Daoy (cell line): ENCODE measurements around the gene ADM5. TPM values are rescaled to one million over a fixed set of nuclear protein-coding genes. Genes with fewer than 3 reads are reported as not detected.
"Not testable (repeated sequence)": the region's sequence is repeated elsewhere in the genome, so short reads cannot be mapped to it uniquely, and the experiment has no call there.

Experiments
- DNase-seq: peaks from one replicate; pipeline ENCODE4 v3.0.0-alpha.2; 2015; ENCODE audit warnings: low read depth
- total RNA-seq: library from RNA; depleted of rRNA; stranded (reverse); fragments of >200 nt; shearing (Covaris generic); gene quantifications from 2 replicates; pipeline ENCODE4 v1.2.3, GENCODE V29; 2014; rRNA removed

ADM5 gene
- total RNA-seq, 1 experiment from 2014 or later = 0.40 TPM

DNA sequence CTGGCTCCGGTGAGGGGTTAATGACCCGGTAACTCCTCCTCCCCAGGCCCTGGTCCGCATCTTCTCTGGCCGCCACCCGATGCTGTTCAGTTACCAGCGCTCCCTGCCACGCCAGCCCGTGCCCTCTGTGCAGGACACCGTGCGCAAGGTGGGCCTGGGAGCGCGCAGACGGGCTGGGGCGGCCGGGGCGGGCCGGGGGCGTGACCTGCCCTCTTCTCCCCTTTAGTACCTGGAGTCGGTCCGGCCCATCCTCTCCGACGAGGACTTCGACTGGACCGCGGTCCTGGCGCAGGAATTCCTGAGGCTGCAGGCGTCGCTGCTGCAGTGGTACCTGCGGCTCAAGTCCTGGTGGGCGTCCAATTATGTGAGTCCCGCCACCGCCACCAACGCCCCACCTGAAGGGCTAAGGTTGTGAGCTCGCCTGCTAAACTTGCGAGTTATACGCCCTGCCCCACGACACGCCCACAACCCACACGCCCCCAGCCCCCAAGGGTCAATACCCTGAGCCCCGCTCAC is 11.9 kb downstream of the ADM5 start:
- no peak for DNase-seq

DNA sequence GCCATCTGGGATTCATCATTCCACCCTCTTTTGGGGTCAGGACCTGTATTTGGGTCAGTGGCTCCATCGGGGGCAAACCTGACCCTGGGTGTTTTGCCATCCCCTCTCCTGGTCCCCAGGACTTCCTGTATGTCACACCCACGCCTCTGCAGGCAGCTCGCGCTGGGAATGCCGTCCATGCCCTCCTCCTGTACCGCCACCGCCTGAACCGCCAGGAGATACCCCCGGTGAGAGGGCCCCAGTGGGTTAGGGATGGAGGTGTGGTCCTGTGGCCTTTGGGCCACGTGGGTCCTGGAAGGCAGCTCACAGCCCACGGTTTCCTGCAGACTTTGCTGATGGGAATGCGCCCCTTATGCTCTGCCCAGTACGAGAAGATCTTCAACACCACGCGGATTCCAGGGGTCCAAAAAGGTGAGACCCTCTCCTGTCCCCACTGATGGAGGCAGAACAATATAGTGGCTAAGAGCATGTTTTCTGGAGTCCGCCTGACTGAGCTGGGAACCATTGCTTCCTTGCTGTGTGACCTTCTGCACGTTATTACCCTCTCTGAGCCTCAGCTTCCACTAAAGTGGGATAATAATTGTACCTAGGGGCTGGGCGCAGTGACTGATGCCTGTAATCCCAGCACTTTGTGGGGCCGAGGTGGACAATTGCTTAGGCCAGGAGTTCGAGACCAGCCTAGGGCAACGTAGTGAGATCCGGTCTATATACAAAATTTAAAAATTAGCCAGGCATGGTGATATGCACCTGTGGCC is 15.7 kb downstream of the ADM5 start:
- no peak for DNase-seq

DNA sequence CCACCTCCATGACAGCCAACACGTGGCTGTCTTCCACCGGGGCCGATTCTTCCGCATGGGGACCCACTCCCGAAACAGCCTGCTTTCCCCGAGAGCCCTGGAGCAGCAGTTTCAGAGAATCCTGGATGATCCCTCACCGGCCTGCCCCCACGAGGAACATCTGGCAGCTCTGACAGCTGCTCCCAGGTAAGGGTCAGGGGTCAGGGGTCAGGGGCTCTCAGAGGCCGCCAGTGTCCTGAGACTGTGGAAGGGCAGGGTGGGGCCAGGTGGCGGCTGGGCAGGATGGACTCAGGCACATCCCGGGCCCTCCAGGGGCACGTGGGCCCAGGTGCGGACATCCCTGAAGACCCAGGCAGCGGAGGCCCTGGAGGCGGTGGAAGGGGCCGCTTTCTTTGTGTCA is 16.5 kb downstream of the ADM5 start:
- no peak for DNase-seq

DNA sequence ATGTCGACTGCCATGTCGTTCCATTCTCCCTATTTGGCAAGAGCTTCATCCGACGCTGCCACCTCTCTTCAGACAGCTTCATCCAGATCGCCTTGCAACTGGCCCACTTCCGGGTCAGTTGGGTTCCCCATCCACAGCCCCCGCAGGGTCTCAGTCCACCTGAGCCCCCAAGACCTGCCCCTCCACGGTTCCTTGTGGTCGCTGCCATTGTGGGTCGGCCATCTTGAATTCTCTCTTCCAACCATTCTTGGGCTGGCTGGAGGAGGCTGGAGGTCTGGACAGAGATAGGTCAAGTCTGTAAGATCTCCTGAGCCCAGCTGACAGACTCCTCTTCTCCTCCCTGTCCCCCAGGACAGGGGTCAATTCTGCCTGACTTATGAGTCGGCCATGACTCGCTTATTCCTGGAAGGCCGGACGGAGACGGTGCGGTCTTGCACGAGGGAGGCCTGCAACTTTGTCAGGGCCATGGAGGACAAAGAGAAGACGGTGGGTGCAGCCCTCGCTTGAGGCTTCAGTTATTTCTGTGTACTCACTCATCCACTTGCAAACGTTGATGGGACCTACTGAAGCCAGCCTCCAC is 21.1 kb downstream of the ADM5 start:
- DNase-seq = no peak

DNA sequence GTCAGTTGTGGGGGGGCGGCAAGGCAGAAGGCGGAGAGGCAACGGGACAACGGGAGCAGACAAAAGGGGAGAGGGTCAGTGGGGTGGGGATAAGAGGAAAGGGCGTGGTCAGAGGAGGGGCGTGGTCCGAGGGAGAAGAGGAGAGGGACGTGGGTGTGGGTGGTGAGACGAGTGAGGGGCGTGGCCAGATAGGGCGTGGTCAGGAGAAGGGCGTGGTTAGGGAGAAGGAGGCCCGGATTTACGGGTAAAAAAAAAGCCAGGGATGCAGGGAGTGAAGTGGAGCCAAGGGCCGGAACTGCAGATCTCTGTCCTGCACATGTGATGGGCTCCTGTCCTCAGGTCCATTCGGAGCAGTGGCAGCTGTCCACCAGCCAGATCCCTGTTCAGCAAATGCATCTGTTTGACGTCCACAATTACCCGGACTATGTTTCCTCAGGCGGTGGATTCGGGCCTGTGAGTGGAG is 23.0 kb downstream of the ADM5 start:
- DNase-seq = peak; percentile 89

DNA sequence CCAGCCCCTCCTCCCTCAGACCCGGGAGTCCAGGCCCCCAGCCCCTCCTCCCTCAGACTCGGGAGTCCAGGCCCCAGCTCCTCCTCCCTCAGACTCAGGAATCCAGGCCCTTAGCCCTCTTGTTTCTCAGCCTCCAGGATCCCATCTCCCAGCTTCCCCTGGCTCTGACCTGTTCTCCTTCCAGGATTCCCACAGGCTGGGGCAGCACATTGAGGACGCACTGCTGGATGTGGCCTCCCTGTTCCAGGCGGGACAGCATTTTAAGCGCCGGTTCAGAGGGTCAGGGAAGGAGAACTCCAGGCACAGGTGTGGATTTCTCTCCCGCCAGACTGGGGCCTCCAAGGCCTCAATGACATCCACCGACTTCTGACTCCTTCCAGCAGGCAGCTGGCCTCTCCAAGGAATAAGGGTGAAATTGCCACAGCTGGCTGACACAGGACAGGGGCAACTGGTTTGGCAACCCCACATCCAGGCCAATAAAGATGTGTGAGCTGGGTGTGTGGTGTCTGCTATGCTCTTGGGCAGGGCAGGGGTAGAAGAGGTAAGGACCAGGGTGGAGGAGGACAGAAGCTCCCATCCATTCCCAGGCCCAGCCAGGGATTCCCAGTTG is 23.9 kb downstream of the ADM5 start:
- DNase-seq = no peak

DNA sequence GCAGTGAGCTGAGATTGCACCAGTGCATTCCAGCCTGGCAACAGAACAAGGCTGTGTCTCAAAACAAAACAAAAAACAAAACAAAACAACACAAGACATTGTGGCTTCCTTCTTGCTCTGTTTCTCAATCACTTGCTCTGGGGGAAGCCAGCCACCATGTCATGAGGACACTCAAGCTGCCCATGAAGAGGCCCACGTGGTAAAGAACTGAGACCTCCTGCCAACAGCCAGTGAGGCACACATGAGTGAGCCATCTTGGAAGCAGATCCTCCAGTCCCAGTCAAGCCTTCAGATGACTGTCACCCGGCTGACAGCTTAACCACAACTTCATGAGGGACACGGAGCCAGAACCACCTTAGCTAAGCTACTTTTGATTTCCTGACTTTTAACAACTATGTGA is 26.8 kb downstream of the ADM5 start:
- no peak for DNase-seq

DNA sequence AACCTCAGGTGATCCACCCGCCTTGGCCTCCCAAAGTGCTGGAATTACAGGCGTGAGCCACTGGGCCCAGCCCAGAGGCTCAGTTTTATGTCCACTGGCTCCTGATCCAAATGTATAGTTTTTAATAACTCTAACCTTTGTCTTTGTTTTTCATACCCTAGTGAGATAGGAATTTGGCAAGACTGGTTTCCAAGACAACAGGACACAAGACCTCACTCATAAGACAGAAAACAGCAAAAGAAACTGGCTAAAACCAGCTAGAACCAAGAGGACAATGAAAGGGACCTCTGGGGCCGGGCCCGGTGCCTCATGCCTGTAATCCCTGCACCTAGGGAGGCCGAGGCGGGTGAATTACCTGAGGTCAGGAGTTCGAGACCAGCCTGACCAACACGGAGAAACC is 29.1 kb downstream of the ADM5 start:
- no peak for DNase-seq

DNA sequence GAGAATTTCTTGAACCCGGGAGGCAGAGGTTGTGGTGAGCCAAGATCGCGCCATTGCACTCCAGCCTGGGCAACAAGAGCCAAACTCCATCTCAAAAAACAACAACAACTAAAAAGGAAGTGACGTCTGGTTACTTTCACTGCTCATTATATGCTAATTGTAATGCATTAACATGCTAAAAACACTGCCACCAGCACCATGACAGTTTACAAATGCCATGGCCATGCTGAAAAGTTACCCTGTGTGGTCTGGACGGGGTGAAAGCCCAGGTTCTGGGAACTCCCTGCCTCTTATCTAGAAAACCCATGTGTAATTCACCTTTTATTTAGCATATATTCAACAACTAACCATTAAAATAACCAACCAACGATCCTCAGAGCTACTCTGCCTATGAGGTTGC is 29.6 kb downstream of the ADM5 start:
- no peak for DNase-seq

DNA sequence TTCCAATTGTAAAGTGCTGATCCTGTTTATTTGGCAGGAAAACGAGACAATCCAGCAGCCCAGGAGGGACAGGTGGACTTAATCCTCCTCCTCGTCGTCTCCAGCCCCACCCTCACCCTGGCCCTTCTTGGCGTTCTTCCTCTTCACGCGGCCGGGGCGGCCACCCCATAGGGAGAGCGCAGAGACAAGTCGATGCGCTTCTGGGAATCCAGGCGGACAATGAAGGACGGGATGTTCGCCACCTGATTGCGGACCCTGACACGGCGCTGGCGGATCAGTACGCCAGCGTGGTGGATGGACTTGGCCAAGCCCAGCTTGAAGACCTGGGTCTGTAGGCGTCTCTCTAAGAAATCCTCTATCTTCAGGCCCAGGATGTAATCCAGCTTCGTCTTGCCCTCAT is 30.0 kb downstream of the ADM5 start:
- DNase-seq = not testable (repeated sequence)

DNA sequence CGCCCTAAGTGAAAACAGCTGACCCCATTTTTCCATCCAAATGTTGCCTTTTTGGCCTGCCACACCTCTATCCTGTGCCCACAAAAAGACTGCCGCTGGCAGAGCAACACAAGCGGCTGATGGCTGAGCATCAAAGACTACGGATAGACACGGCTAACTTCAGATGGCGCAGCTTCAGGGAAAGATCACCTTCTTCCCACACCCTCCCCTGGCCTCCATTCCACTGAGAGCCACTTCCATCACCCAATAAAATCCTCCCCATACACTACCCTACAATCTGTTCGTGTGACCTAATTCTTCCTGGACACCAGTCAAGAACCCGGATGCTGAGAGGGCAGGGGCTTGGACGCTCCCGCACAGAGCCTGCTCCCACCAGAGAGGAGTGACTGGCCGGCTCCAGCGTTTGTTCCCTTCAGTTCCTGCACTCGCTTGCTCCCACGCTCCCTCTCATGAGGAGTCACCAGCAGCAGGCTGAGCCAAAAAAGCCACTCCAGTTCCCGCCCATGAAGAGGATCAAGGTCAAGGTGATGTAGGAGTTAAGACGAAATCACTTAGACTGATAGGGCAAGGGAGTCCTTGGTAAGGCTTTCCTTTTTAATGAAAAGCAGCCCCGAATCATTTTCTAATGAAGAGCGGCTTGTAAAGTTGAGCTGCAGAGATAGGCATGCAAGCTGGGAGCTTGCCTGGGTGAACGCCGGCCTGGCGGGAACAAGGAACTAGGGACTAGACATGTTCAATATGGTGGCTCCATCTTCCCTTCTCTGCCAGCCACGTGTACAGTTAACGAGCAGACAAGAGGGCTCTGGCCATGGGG is 38.0 kb downstream of the ADM5 start:
- DNase-seq = no peak

DNA sequence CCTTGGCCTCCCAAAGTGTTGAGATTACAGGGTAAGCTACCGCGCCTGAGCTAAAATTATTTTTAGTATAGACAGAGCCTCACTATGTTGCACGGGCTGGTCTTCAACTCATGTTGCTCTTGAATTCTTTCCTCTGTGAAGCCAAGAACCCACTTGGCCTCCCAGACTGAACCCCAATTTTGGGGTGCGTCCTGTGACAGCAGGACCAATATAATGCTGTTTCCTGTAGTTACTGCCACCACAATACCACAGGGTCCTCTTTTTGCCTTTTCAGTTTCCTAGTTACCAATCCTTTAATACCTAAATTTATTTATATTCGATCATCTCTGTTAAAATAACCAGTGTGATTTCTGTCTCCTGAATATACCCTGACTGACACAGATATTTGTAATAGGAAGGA is 40.8 kb downstream of the ADM5 start:
- DNase-seq = no peak

DNA sequence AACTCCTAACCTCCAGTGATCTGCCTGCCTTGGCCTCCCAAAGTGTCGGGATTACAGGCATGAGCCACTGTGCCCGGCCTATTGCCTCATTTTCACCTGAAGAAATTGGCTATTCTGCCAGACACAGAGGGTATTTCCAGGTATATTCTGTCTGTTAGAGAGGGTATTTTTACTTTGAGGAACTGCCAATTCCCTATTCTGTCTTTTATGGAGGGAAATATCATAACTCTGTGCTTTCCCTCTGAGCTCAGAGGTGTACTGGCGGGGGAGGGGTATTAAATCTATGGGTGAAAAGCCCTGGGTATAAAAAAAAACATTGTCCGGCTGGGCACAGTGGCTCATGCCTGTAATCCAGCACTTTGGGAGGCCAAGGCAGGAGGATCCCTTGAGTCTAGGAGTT is 48.9 kb downstream of the ADM5 start:
- no peak for DNase-seq

DNA sequence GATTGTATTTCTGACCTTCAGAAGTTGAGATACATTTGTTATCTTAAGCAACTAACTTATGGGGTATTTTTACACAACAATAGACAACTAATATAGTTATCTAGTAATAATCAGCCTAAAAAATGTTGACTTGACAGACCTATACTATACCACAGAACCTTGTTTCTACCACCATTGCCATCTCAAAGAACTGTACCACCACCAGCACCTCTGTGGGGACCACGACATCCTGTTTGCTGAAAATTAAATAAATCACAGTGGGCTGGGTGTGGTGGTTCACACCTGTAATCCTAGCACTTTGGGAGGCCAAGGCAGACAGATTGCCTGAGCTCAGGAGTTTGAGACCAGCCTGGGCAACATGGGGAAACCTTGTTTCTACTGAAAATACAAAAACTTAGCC is 49.7 kb downstream of the ADM5 start:
- no peak for DNase-seq

DNA sequence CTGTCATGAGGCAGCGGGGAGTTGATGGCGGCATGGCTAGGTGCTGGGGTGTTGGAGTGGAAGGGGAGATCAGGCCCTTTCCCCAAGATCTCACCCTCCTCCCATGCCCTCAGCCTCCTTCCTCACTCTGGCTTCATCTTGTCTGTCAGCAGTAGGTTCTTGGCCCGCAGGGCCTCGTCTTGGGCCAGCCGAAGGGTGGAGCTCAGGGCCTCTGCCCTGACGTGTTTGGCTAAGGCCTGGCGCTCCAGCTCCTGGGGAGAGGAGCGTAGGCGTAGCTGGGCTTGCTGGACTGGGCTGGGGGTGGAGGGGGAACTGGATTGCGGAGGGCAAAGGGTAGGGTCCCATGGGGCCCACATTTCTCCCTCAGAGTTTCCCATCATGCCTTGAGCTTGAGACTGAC is 50.5 kb downstream of the ADM5 start:
- DNase-seq = no peak

Other genes with a start within 250 kb of the ADM5 start
- gene SLC17A7, start 248.1 kb upstream of the ADM5 start, total RNA-seq = not detected in 2 replicates
- gene PIH1D1, start 237.8 kb upstream of the ADM5 start, total RNA-seq = 146 and 200 TPM in 2 replicates
- gene ALDH16A1, start 236.4 kb upstream of the ADM5 start, total RNA-seq = 50.5 and 86.2 TPM in 2 replicates
- 1.5 and 4.7 TPM in 2 replicates for gene FLT3LG, start 215.4 kb upstream of the ADM5 start, total RNA-seq
- gene RPL13A, start 202.0 kb upstream of the ADM5 start, total RNA-seq = 2,661 and 3,645 TPM in 2 replicates
- gene RPS11, start 193.2 kb upstream of the ADM5 start, total RNA-seq = 3,589 and 4,520 TPM in 2 replicates
- 3.5 and 3.7 TPM in 2 replicates for gene FCGRT, start 176.9 kb upstream of the ADM5 start, total RNA-seq
- gene RCN3, start 161.6 kb upstream of the ADM5 start, total RNA-seq = 178 and 202 TPM in 2 replicates
- 182 and 246 TPM in 2 replicates for gene NOSIP, start 109.0 kb upstream of the ADM5 start, total RNA-seq
- 0.30 and 5.8 TPM in 2 replicates for gene PRRG2, start 108.3 kb upstream of the ADM5 start, total RNA-seq
- 1.7 and 2.5 TPM in 2 replicates for gene PRR12, start 98.4 kb upstream of the ADM5 start, total RNA-seq
- gene RRAS, start 49.5 kb upstream of the ADM5 start, total RNA-seq = 11.0 and 12.7 TPM in 2 replicates
- 32.5 and 32.8 TPM in 2 replicates for gene SCAF1, start 47.4 kb upstream of the ADM5 start, total RNA-seq
- gene IRF3, start 23.7 kb upstream of the ADM5 start, total RNA-seq = 88.0 and 110 TPM in 2 replicates
- 15.5 and 18.1 TPM in 2 replicates for gene BCL2L12, start 23.7 kb upstream of the ADM5 start, total RNA-seq
- gene PRMT1, start 12.3 kb upstream of the ADM5 start, total RNA-seq = 338 and 386 TPM in 2 replicates
- 5.0 and 8.3 TPM in 2 replicates for gene CPT1C, start 1.5 kb downstream of the ADM5 start, total RNA-seq
- gene TSKS, start 73.7 kb downstream of the ADM5 start, total RNA-seq = not detected in 2 replicates
- gene AP2A1, start 77.4 kb downstream of the ADM5 start, total RNA-seq = 44.8 and 46.5 TPM in 2 replicates
- 9.9 and 20.1 TPM in 2 replicates for gene FUZ, start 123.7 kb downstream of the ADM5 start, total RNA-seq
- gene MED25, start 128.7 kb downstream of the ADM5 start, total RNA-seq = 17.8 and 29.9 TPM in 2 replicates
- 61.2 and 67.8 TPM in 2 replicates for gene PTOV1, start 161.6 kb downstream of the ADM5 start, total RNA-seq
- 36.9 and 38.4 TPM in 2 replicates for gene PNKP, start 178.0 kb downstream of the ADM5 start, total RNA-seq
- gene AKT1S1, start 187.8 kb downstream of the ADM5 start, total RNA-seq = 9.6 and 10.5 TPM in 2 replicates
- 5.9 and 8.1 TPM in 2 replicates for gene TBC1D17, start 188.1 kb downstream of the ADM5 start, total RNA-seq
- gene IL4I1, start 207.3 kb downstream of the ADM5 start, total RNA-seq = 9.1 and 9.3 TPM in 2 replicates
- gene ATF5, start 239.6 kb downstream of the ADM5 start, total RNA-seq = 8.9 and 17.4 TPM in 2 replicates
- gene NUP62, start 239.9 kb downstream of the ADM5 start, total RNA-seq = 92.7 and 95.5 TPM in 2 replicates